Inflammatory macrophage treated with lipopolysaccharide for 1 hour (primary cell): ENCODE data around the gene FAM118B.
A peak's percentile ranks its signal among the peaks of the same experiment; 100 is the strongest.
"Not testable (repeated sequence)": the region's sequence is repeated elsewhere in the genome, so short reads cannot be mapped to it uniquely, and the experiment has no call there.

Experiments
- DNase-seq, 2 donors: peaks; one replicate each; pipeline ENCODE4 v3.0.0-alpha.2; 2020 to 2022

The FAM118B gene

DNA sequence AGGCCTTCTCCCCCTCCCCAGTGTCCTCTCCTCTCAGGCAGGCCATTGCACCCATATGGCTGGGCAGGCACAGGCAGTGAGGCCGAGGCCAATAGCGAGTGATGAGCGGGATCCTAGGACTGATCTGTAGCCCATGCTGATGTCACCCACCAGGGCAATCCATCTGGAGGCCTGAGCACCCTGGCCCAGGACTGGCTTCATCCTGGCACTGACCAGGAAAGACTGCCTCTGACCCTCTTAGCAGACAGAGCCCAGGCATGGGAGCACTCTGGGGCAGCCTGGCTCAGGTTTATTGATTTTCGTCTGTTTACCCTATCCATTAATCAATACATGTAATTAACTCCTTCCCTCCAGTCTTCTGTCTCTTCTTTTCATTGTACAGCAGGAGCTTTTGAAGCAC, 66.2 kb downstream of the FAM118B start:
- no peak for DNase-seq

DNA sequence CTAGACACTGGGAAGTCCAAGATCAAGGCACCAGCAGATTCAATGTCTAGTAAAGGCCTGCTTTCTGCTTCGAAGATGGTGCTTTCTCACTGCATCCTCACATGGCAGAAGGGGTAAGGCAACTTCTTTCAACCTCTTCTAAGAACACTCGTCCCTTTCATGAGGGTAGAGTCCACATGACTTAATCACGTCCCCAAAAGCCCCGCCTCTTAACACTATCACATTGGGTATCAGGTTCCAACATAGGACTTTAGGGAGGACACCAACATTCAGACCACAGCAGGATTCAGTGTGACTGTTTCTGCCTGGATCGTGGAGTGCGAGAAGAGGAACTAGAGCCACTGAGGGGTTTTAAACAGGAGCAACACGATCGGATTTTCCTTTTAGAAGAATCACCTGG, 67.6 kb downstream of the FAM118B start:
- DNase-seq = no peak

DNA sequence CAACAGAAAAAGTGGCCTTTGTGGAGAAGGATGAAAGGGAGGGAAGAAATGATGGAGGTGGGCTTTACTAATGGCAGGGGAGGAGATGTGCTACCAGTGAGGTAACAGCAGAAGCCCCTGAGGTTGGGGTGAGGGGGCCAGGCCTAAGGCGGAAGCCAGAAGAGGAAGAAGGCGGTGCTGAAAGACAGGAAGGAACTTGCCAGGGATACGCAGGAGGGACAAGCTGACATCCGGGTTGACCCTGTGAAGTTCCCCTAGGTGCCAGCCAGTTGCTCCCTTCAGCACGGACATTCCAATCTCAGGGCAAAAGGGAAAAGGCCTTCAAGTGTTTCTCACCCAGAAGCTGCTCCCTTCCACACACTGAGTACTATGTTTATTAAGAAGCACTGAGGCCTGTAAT, 69.0 kb downstream of the FAM118B start:
- DNase-seq = peak in 1 of 2 donors; percentile 28

DNA sequence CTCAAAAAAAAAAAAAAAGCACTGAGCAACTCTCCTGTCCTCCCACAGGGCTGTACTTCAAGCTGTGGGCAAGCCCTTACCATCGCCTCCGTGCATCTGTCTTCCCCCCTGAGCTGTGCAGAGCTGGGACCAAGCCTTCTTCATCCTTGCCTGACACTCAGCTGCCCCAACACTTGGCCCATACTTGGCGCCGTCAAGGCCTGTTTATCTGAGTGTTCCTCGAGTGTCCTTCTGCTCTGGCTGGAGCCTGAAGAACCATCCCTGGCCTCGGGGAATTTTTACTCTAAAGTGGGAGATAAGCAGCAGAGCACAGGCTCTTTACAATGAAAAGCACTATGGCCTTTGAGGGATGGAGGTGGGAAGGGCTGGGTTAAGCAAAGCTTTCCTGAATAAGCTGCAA, 69.7 kb downstream of the FAM118B start:
- no peak for DNase-seq

DNA sequence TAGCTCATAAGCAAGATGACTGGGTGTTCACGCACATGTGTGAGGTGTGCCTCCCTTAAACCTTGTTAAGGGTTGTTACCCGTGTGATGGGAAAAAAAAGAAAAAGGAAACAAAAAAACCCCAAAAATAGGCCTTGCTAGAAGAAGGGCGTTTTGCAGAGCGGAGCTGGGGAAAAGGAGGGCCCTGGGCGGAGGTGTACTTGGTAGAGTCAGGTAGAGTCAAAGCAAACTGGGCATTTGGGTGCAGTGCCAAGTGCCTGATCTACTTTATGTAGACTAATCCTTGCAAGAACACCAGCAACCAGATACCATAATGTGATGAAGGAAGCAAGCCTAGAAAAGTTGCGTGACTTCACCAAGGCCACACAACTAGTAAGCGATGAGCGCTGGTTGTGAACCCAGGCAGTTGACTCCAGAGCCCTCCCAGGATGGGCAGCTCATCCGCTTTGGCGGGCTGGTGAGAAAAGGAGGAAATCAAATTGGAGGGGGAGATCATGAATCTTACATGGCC, 70.1 kb downstream of the FAM118B start:
- no peak for DNase-seq

DNA sequence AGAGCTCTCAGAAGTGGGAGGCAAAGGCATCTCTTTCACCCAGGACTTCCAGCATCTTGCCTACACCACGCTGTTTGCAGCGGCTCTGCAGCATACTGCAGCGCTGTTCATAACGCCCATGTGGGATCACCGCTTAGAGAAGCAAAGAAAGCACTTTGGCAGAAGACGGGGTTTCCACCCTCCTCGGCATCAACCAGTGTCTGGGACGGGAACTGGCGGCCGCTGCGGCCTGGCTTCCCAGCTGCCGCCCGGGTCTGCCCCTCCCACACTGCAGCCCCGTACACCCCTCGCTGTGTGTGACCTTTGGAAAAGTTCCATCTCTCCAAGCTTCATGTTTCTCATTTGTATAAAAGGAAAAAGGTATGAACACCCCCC, 70.8 kb downstream of the FAM118B start:
- peak; percentile 50 to 55 for DNase-seq

DNA sequence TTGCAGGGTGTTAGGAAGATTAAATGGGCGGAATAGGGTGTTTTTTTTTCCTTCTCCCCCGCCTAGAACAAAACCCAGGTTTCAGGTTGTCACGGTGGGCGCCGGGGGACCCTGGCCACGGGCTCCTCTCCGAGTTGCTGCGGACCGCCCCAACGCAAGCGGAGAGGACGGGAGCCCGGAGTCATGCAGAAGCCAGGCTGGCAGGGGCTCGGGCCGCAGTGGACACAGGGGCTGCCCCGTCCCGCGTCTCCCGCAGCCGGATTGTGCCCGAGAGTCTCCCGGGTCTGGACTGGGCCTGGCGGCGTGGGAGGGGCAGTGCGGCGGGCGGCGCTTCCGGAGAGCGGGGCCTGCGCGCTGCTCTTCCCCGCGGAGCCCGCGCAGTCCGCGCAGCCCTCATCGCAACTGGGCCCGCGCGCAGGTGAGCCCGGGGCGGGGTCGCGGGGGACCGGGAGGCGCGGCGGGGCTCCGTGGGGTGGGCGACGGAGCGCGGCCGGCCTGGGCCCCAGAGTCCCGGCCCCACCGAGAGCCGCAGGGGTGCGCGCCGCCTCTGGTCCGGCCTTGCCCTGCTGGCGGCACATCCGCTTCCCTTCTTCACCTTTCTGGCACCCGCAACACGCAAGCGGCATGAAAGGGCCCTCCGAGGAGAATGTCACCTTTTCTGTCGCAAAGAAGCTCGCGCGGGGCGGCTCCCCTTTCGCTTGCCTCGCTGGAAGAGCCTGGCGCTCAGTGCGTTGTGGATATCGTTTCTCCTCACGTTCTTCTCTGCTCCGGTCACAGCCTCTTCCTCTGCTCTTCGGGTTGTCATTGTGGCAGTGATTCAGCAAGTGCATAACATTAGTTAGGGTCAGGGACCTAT, 71.4 kb downstream of the FAM118B start, which contains the start of gene TIRAP:
TIRAP (plus strand) TSS at position 358 of the 856 bp plus-strand sequence. CDS start 7,802 bp downstream, outside the sequence.
- DNase-seq = peak; percentile 48 to 52

DNA sequence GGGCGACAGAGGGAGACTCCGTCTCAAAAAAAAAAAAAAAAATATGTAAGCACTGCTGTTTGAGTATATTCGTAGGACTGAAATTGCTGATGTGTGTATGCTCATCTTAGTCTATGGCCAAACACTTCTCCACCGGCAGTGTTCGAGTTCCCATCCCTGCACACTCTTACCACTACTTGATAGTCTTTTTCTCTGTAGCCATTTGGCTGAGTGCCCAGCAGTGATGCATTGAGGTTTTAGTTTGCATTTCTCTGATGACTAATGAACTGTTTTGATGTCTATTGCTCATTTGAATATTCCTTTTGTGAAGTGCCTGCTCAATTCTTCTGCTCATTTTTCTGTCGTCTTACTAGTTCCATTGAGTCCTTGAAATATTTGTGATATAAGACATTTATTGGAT, 73.2 kb downstream of the FAM118B start:
- DNase-seq = peak; percentile 86 to 94

DNA sequence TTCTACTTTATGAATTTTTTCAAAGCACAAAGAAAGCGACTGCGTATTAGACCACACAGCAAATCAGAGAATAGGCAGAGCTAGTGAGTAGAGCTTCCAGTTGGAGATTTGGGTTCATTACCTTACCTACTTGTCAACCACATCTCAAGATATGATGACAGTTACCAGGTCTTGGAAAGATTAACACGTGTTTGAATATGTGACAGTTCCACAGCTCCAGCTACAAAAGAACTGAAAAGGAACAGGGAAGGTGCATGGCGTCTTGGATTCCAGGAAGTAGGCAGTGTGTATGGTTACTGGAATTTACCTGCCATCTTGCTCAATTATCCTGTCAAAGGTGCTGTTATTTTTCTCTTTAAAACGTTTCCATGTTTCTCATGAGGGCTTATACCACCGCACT, 76.7 kb downstream of the FAM118B start:
- no peak for DNase-seq

DNA sequence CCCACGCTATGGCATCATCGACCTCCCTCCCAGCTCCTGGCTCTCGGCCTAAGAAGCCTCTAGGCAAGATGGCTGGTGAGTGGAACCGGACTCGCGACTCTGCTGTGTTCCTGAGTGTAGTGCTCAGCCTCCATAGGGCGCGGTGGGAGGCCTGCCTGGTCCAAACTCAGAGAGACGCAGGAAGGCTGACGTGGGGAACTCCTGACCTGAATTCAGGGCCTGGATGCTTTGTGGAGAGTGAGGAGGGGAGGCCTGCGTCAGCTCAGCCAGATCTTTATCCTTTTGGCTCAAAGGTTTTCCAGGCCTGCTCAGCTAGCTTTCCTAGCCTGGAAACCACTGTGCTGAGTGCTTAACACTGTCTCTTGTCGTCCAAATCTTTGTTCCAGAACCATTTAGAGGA, 79.3 kb downstream of the FAM118B start:
- no peak for DNase-seq

DNA sequence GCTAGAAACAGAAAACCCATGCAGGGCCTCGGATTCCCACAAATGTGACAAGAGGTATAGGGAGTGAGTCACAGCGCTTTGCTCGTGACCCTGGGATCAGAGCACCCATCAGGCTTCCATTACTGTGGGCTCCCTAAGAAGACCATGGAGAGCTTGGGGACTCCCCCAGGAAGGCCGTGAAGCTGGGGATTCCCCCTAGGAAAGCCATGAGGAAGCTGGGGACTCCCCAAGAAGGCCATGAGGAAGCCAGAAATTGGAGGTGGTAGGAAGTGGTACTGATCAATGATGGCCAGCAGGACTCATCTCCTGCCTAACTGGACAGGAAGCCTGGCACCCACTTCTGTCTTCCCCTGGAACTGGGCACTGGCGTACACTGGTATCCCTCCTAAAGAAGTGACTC, 82.1 kb downstream of the FAM118B start:
- DNase-seq = peak; percentile 72 to 88

DNA sequence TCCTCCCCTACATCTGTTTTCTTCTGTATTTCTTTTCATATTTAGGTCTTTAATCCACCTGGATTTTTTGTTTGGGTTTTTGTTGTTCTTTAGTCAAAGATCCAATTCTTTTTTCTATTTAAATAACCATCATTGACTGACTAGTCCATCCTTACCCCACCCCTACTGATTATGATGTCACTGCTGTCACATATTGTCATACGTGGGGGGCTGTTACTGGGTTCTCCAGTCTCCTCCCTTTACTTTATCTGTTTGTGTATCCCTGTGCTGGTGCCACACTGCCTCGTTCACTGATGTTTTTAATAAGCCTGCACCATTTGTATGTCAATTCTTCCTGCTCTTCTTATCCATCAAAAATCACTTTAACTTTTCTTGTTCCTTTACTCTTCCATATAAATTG, 85.4 kb downstream of the FAM118B start:
- no peak for DNase-seq

DNA sequence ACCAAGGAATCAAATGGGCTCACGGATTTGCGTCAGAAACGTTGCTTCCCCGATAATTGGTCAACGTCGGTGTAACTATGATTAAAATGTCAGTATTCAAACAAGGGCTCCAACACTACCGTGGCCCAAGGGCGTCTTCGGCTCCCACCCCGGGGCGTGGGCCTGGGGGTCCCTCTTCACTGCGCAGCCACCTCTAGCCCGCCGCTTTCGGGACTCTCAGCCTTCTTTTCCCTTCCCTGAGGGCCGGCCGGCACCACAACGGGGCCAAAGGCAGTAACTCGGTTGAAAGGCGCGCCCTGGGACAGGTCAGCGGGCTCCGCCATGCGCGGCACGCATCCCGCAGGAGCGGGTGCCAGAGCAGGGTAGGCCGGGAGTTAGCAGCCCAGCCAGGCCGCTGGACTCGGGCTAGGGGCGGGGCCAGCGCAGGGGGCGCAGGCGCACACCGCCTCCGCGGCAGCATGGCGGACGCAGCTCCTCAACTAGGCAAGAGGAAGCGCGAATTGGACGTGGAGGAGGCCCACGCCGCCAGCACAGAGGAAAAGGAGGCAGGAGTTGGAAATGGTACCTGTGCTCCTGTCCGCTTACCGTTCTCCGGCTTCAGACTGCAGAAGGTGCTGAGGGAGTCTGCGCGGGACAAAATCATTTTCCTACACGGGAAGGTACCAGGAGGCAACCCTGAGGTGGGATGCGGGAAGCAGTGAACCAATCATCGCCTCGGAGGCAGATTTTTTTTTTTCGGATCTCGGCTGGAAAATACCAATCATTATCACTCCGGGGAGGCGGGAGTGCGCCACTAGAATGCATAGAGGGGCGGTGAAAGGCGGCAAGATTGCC, 92.3 kb downstream of the FAM118B start, which contains the start of gene DCPS:
DCPS (plus strand) TSS at position 438 of the 834 bp plus-strand sequence; CDS start at position 459, 21 bp downstream.
- peak; percentile 84 to 88 for DNase-seq

DNA sequence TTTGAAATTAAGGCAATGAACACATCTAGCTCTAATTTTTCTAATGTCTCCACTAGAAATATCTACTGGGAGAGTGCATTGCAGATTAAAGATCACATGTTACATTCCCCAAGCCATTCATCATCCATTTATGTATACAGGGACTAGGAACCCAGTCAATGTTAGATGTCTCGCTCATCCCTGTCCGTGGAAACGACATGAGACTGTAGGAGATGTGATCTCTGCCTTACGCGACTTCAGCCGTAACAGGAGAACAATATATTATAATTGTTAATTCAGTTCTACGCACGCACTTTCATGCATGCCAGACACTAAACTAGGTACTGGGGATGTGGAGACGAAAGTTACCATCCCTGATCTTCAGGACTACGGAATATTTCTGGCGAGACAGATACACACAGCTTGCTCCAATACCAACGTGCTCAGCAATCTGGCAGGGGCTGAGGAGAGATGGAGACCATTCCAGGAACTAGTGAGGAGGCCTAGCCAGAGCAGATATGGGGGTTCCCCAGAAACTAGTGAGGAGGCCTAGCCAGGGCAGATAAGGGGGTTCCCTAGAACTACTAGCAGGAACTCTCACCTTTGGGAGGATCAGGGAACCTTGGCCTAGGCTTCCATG, 93.0 kb downstream of the FAM118B start:
- DNase-seq = no peak

DNA sequence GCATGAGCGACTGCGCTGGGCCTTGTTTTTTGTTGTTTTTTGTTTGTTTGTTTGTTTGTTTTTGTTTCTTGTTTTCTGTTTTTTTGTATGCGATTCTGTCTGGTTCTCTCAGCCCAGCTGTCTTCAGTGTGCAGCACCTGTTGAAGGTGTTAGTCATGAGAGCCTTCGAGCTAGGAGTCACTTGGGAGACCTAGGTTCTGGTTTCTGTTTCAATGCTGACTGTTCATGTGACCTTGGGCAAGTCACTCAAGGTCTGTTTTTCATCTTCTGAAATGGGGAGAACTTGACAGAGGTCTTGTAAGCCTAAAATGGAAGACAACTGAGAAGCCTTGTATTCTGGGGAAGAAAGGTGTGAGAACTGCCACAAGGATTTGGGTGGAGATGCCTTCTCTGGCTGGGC, 94.1 kb downstream of the FAM118B start:
- DNase-seq = no peak

DNA sequence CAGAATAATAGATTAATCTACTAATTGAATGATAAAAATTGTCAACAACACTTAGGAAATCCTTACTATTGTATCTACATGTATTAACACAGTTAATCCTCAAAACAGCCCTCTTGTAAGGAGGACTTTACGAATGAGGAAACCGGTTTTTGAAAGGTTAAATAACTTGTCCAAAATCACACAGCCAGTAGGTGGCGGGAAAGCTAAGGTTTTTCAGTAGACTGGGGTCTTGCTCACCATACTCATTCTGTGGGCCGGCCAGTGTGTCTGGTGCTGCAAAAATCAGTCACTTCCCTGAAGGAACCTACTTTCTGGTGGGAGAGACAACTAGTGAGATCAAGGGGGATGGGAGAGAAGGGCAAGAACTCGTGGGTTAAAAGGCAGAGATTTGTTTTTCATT, 96.1 kb downstream of the FAM118B start:
- peak in 1 of 2 donors; percentile 45 for DNase-seq

DNA sequence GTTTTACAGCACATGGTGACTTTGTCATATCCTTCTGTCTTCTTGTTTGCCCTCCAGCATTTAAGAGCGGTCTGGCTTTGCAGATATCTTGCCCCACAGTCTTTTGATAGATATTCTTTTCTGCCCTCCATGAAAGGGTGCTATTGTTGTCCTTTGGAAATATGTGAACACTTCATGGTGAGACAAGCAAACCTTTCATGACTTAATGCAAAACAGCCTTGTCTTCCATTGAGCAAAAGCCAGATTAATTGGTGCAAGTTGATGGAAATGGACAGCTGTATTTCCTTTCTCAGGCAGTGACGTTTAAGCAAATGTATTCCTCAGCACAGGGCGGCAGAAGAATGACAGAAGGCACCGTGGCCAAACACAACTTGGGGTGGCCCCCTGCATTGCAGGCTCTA, 96.7 kb downstream of the FAM118B start:
- no peak for DNase-seq

DNA sequence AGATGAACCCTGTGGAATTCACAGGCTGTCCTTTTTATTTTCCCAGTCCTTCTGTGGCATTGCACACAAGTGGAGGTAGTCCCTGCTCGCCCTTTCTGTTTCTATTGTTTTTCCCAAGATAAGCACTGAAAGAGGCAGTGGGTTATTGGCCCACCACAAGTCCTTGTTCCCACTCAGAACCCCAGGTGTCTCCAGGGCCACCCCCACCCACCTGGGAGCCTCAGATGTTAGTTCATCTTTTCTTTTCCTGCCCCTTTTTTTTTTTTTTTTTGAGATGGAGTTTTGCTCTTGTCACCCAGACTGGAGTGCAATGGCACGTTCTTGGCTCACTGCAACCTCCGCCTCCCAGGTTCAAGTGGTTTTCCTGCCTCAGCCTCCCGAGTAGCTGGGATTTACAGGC, 97.2 kb downstream of the FAM118B start:
- not testable (repeated sequence) for DNase-seq

DNA sequence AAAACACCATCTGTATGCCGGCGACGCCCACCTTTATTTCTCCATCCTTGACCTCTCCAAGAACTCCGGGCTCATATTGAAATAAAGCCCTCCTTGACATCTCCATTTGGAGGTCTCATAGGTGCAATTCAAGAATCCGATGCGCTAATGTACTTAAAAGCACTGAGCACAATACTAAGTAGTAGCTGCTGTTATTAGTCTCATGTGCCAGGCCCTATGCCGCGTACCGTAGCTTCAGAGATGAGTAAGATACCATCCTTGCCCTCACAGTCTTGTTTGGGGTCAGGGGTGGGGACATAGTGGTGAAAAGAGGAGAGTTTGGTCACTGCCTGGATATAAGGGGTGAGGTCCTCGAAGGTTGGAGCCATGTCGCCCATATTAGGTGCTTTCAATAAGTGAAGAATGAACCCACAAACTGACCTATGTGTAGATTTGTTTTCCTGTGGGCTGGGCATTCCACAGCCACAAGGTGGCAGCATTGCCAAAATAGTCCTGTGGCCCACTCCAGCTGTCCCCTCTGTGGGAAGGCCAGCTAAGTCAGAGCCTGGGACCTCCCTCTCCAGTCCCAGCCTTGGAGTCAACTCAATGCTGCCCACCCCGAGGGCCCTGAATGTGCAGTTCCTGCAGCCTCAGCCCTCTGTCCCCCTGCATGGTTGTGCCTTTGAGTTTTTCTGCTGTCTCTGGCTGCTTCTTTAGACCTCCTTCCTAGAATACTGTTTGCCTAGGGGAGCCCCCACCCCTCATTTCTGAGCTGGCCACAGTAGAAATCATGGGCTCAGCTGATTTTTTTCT, 98.8 kb downstream of the FAM118B start:
- peak; percentile 65 to 86 for DNase-seq

DNA sequence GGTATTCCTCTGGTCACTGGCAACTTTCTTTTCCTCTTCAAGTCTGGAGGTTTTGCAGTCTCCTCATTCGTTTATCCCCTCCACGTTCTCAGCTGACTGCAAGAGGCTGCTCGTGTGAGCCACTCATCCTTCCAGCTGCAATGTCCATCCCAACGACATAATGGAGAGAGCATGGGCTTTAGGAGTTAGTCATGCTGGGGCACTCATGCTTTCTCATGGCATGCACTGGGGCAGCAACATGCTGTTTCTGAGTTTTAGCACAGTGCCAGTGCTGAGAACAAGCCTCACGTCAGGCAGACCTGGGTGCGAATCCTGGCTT, 99.4 kb downstream of the FAM118B start:
- DNase-seq = no peak

DNA sequence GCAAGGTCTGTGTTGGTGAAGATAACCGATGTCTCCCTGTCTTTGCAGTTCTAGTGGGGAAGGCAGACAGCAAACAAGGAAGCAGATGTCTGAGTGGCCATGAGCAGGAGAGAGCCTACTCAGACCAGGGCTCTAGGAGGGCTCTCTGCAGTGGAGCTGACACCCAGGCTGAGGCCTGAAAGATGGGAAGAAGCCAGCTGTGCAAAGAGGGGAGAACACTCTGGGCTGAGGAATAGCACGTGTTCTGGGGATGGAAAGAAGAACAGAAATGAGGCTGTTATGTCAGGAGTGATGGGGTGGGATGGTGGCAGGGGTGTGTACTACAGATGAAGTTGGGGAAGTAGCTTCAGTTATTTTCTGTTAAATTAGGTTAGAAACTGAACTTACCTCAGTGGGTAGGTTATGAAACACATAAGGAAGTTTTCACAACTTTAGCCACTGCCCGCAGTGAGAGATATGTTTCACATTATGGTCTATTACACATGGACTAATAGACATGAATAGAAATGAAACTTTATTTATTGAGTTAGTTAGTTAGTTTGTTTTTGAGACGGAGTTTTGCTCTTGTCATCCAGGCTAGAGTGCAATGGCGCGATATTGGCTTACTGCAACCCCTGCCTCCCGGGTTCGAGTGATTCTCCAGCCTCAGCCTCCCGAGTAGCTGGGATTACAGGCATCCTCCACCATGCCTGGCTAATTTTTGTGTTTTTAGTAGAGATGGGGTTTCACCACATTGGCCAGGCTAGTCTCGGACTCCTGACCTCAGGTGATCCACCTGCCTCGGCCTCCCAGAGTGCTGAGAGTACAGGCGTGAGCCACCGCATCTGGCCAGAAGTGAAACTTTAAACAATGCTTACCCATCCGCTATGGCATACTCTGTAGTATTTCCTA, 100.1 kb downstream of the FAM118B start:
- DNase-seq = peak; percentile 66 to 76
